CD4-positive, alpha-beta T cell (primary cell): ENCODE results near the gene TATDN2. TPM values are rescaled to one million over a fixed set of nuclear protein-coding genes. Genes with fewer than 3 reads are reported as not detected.
A peak's percentile ranks its signal among the peaks of the same experiment; 100 is the strongest.

Source experiments
- ATAC-seq: fragments of 200-7000 bp; cut with Tn5 transposase; one replicate; pipeline ENCODE4 v1.10.0; 2022; ENCODE audit warnings: mild to moderate bottlenecking; ENCODE audit not compliant: poor library complexity
- CTCF ChIA-PET: fragments of 350-600 bp; sonication (Branson Sonifier 250); formaldehyde crosslinking; loops from one replicate; lab custom pipeline; 2021; ENCODE audit warnings: antibody characterized with exemption, inconsistent platforms; lab: Charles Lee
- POLR2A ChIA-PET: fragments of 350-600 bp; sonication (Branson Sonifier 250); formaldehyde crosslinking; loops from one replicate; lab custom pipeline; 2021; ENCODE audit warnings: antibody characterized with exemption, inconsistent platforms; lab: Charles Lee
- DNase-seq, 14 experiments: peaks; one replicate each; pipeline ENCODE4 v3.0.0-alpha.2; 2013 to 2020; ENCODE audit warnings: mixed read lengths in 2 of 14
- H3K27ac ChIP-seq, 2 donors: one replicate each; pipeline versions ENCODE4 v1.5.1 to v1.7.0; 2013; ENCODE audit warnings: low read length in 2 of 2, low read depth in 1 of 2, mild to moderate bottlenecking in 1 of 2
- H3K27me3 ChIP-seq, 2 experiments: 1 replicate in 1 of 2; 2 replicates in 1 of 2; pipeline versions ENCODE4 v1.6.1 to v1.7.0; 2013; ENCODE audit warnings: low read length in 2 of 2, control low read depth in 1 of 2, mild to moderate bottlenecking in 1 of 2, moderate library complexity in 1 of 2; ENCODE audit not compliant: insufficient read depth in 2 of 2, control insufficient read depth in 1 of 2
- H3K36me3 ChIP-seq: one replicate; pipeline ENCODE4 v1.6.1; 2013; ENCODE audit warnings: low read length, control low read depth; ENCODE audit not compliant: insufficient read depth
- H3K4me1 ChIP-seq: one replicate; pipeline ENCODE4 v1.6.1; 2013; ENCODE audit warnings: low read length, control low read depth; ENCODE audit not compliant: insufficient read depth
- H3K4me3 ChIP-seq: one replicate; pipeline ENCODE4 v1.5.1; 2013; ENCODE audit warnings: mild to moderate bottlenecking, low read length, moderate library complexity
- H3K9me3 ChIP-seq, 2 experiments: 1 replicate in 1 of 2; 2 replicates in 1 of 2; pipeline versions ENCODE4 v1.6.1 to v1.7.0; 2013; ENCODE audit warnings: low read length in 2 of 2, mild to moderate bottlenecking in 2 of 2, control low read depth in 1 of 2, moderate library complexity in 1 of 2; ENCODE audit not compliant: control insufficient read depth in 1 of 2, insufficient read depth in 1 of 2
- H3K27ac Mint-ChIP-seq: one replicate; pipeline ENCODE4 v1.8.0; 2020; ENCODE audit warnings: mixed read lengths
- H3K27me3 Mint-ChIP-seq: one replicate; pipeline ENCODE4 v1.8.0; 2021; ENCODE audit warnings: mixed read lengths
- H3K36me3 Mint-ChIP-seq: one replicate; pipeline ENCODE4 v1.8.0; 2021; ENCODE audit warnings: low read depth, mixed read lengths
- H3K4me1 Mint-ChIP-seq: one replicate; pipeline ENCODE4 v1.8.0; 2021; ENCODE audit warnings: low read depth, mixed read lengths
- H3K4me3 Mint-ChIP-seq: one replicate; pipeline ENCODE4 v1.8.0; 2020; ENCODE audit warnings: mild to moderate bottlenecking, mixed read lengths
- H3K9me3 Mint-ChIP-seq: one replicate; pipeline ENCODE4 v1.8.0; 2020; ENCODE audit warnings: mixed read lengths
- CTCF ChIP-seq: fragments of 200-600 bp; IDR thresholded peaks from one replicate; pipeline ENCODE4 v1.8.0; 2022; ENCODE audit warnings: antibody characterized with exemption, mild to moderate bottlenecking
- intact Hi-C, 2 experiments: fragments of 100-400 bp; cut with DNase I in 1 of 2; cut with micrococcal nuclease in 1 of 2; formaldehyde crosslinking; loops; one replicate each; pipeline versions ENCODE4 v1.15.1 to v1.9.0; 2023 to 2025; cut with DNase I, micrococcal nuclease
- total RNA-seq, 174 experiments: library from RNA in 2 of 174; stranded (reverse) in 2 of 174; gene quantifications; one replicate each; pipeline ENCODE4 v1.2.3 and lab custom pipeline; 2021 to 2026

TATDN2 gene
- total RNA-seq, 2 experiments from 2014 or later = 48.7 to 50.2 TPM

- peaks cover 3% of the 10 kb centered on the region for H3K9me3 Mint-ChIP-seq
- Histone ChIP-seq H3K36me3 (peaks cover 5% of the 10 kb centered on the region), H3K9me3 (no peaks in the 10 kb centered on the region), H3K4me1 (no peaks in the 10 kb centered on the region), H3K27me3 (no peaks in the 10 kb centered on the region), H3K27ac (no peak overlapping the region), H3K4me3 (no peak overlapping the region)
- H3K36me3 Mint-ChIP-seq = peaks cover 50% of the 10 kb centered on the region
- no peaks in the 10 kb centered on the region for H3K4me1 Mint-ChIP-seq
- no peaks in the 10 kb centered on the region for H3K27me3 Mint-ChIP-seq
- no peak overlapping the region for H3K4me3 Mint-ChIP-seq
- ATAC-seq = no peak
- ChIA-PET POLR2A (interaction anchor here (0.5 to 2.1 kb wide), 4 partner anchors 13 to 407 kb away, joined by 3 to 13 read pairs (median 4); no protein-coding TSS in a partner anchor), CTCF (no interaction called here)
- DNase-seq = no peak
- intact Hi-C loops = no loop called here
- TF ChIP-seq CTCF = no peak
- H3K27ac Mint-ChIP-seq = no peak overlapping the region
Observed at GRCh38 chr3:10213156-10213792, 35.0 kb upstream of the TATDN2 start.

- Mint-ChIP-seq H3K4me1 (peaks cover 9% of the 10 kb centered on the region), H3K36me3 (peaks cover 52% of the 10 kb centered on the region), H3K27ac (peak overlapping the region; percentile 9), H3K4me3 (no peak overlapping the region), H3K27me3 (no peaks in the 10 kb centered on the region), H3K9me3 (peaks cover 3% of the 10 kb centered on the region)
- intact Hi-C loops = no loop called here
- DNase-seq (no peak), ATAC-seq (no peak)
- ChIA-PET CTCF (no interaction called here), POLR2A (no interaction called here)
- TF ChIP-seq CTCF = no peak
- H3K27ac ChIP-seq = no peak overlapping the region
- H3K4me3 ChIP-seq = no peak overlapping the region
- H3K27me3 ChIP-seq = no peaks in the 10 kb centered on the region
- peaks cover 7% of the 10 kb centered on the region for H3K4me1 ChIP-seq
- peaks cover 5% of the 10 kb centered on the region for H3K36me3 ChIP-seq
- H3K9me3 ChIP-seq = no peaks in the 10 kb centered on the region
Observed at GRCh38 chr3:10215578-10216368, 32.5 kb upstream of the TATDN2 start.

- Mint-ChIP-seq H3K4me1 (peaks cover 13% of the 10 kb centered on the region), H3K9me3 (peaks cover 3% of the 10 kb centered on the region), H3K36me3 (peaks cover 51% of the 10 kb centered on the region), H3K4me3 (no peak overlapping the region), H3K27me3 (no peaks in the 10 kb centered on the region), H3K27ac (no peak overlapping the region)
- Histone ChIP-seq H3K4me1 (peaks cover 20% of the 10 kb centered on the region), H3K4me3 (no peak overlapping the region), H3K27ac (no peak overlapping the region), H3K36me3 (peaks cover 14% of the 10 kb centered on the region), H3K9me3 (no peaks in the 10 kb centered on the region), H3K27me3 (no peaks in the 10 kb centered on the region)
- ATAC-seq (no peak), DNase-seq (no peak)
- ChIA-PET CTCF (no interaction called here), POLR2A (no interaction called here)
- no peak for TF ChIP-seq CTCF
- intact Hi-C loops = no loop called here
Observed at GRCh38 chr3:10217359-10217758, 30.9 kb upstream of the TATDN2 start.
